GM23248 (cell line): ENCODE data around the gene MOV10L1. TPM values are rescaled to one million over a fixed set of nuclear protein-coding genes. Genes with fewer than 3 reads are reported as not detected.

Source experiments
- DNase-seq: peaks from one replicate; pipeline ENCODE4 v3.0.0-alpha.2; 2015
- H2AFZ ChIP-seq: fragments of 200-600 bp; sonication (generic); 2 replicates; pipeline ENCODE4 v1.6.1; 2016; ENCODE audit warnings: antibody characterized with exemption
- H3F3A ChIP-seq: fragments of 200-600 bp; sonication (generic); 2 replicates; pipeline ENCODE4 v1.6.1; 2016; ENCODE audit warnings: mild to moderate bottlenecking, antibody characterized with exemption, mixed run types; ENCODE audit not compliant: insufficient read depth
- H3K27ac ChIP-seq: fragments of 200-600 bp; sonication (generic); 2 replicates; pipeline ENCODE4 v1.5.1; 2016; ENCODE audit warnings: mild to moderate bottlenecking
- H3K27me3 ChIP-seq: fragments of 200-600 bp; sonication (generic); replicated peaks from 2 replicates; pipeline ENCODE4 v1.6.1; 2016; ENCODE audit warnings: mild to moderate bottlenecking; ENCODE audit not compliant: insufficient read depth
- H3K36me3 ChIP-seq: fragments of 200-600 bp; sonication (generic); 2 replicates; pipeline ENCODE4 v1.6.1; 2016; ENCODE audit warnings: low read depth, mild to moderate bottlenecking
- H3K4me1 ChIP-seq: fragments of 200-600 bp; sonication (generic); 2 replicates; pipeline ENCODE4 v1.6.1; 2016; ENCODE audit warnings: mild to moderate bottlenecking; ENCODE audit not compliant: insufficient read depth
- H3K4me2 ChIP-seq: fragments of 200-600 bp; sonication (generic); one replicate; pipeline ENCODE4 v1.6.1; 2016; ENCODE audit warnings: mild to moderate bottlenecking; ENCODE audit not compliant: unreplicated experiment
- H3K4me3 ChIP-seq: fragments of 200-600 bp; sonication (generic); 2 replicates; pipeline ENCODE4 v1.5.1; 2016; ENCODE audit warnings: mild to moderate bottlenecking
- H3K79me2 ChIP-seq: fragments of 200-600 bp; sonication (generic); 2 replicates; pipeline ENCODE4 v1.6.1; 2016; ENCODE audit warnings: mild to moderate bottlenecking; ENCODE audit not compliant: insufficient read depth
- H3K9ac ChIP-seq: fragments of 200-600 bp; sonication (generic); 2 replicates; pipeline ENCODE4 v1.6.1; 2016; ENCODE audit warnings: mild to moderate bottlenecking
- H3K9me2 ChIP-seq: fragments of 200-600 bp; sonication (generic); 2 replicates; pipeline ENCODE4 v1.6.1; 2016; ENCODE audit warnings: mixed run types, mild to moderate bottlenecking, moderate library complexity; ENCODE audit not compliant: insufficient read depth
- H3K9me3 ChIP-seq: fragments of 200-600 bp; sonication (generic); one replicate; pipeline ENCODE4 v1.6.1; 2017; ENCODE audit warnings: low read depth
- H4K20me1 ChIP-seq: fragments of 200-600 bp; sonication (generic); 2 replicates; pipeline ENCODE4 v1.6.0; 2016; ENCODE audit not compliant: insufficient read depth
- EZH2 ChIP-seq: fragments of 200-600 bp; sonication (generic); IDR thresholded peaks from 2 replicates; pipeline ENCODE4 v1.6.1; 2018; ENCODE audit warnings: antibody characterized with exemption, mild to moderate bottlenecking; ENCODE audit not compliant: insufficient read depth, poor library complexity, severe bottlenecking
- EZH2phosphoT487 ChIP-seq: fragments of 200-600 bp; sonication (generic); IDR thresholded peaks from 2 replicates; pipeline ENCODE4 v1.6.1; 2018; ENCODE audit warnings: antibody characterized with exemption, moderate library complexity, mild to moderate bottlenecking, low read depth; ENCODE audit not compliant: insufficient read depth
- WGBS, 2 experiments: methylation state at CpG; one replicate each; pipeline ENCODE4 v1.1.6; 2015 to 2017; ENCODE audit warnings: low lambda C conversion rate in 2 of 2, low coverage in 1 of 2; ENCODE audit errors: missing lambda C conversion rate in 2 of 2; 5-methylcytosine and 5-hydroxymethylcytosine counted together
- in situ Hi-C: fragments of 300-500 bp; cut with MboI; formaldehyde crosslinking; loops from 2 replicates; pipeline ENCODE4 v1.15.0; 2020
- polyA plus RNA-seq: library from polyadenylated mRNA; unstranded; fragments of >200 nt; fragmentation: Nextera tagmentation; extraction: Ambion mirVana; gene quantifications from 2 replicates; pipeline ENCODE4 v1.2.1, GENCODE V29; 2016
- total RNA-seq: library from RNA; depleted of rRNA; stranded (reverse); fragments of >200 nt; shearing (Covaris generic); gene quantifications from 2 replicates; pipeline ENCODE4 v1.2.3, GENCODE V29; 2014

MOV10L1 gene
- total and polyA plus RNA-seq, 2 experiments from 2014 or later = not detected

DNA sequence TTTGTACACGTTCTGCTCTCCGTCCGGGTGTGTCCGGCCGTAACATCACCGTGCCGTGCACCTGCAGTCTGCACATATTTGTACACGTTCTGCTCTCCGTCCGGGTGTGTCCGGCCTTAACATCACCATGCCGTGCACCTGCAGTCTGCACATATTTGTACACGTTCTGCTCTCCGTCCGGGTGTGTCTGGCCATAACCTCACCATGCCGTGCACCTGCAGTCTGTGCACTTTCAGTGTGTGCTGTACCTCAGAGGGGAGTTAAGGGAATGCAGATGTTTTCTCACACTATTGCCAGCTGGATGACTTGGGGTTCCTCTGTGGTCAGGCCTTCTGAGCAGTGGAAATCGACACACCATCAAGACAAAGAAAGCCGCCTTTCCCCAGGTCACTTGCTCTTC is 35.9 kb upstream of the MOV10L1 start:
- Histone ChIP-seq H3K27ac (no peak overlapping the region), H3K4me2 (no peak overlapping the region), H3K36me3 (no peaks in the 10 kb centered on the region), H3K4me3 (no peak overlapping the region), H3K27me3 (peaks cover 11% of the 10 kb centered on the region), H2AFZ (no peak overlapping the region), H3K4me1 (no peaks in the 10 kb centered on the region), H3K9ac (no peak overlapping the region), H3K9me3 (no peaks in the 10 kb centered on the region), H3K9me2 (no peaks in the 10 kb centered on the region), H4K20me1 (no peaks in the 10 kb centered on the region), H3K79me2 (no peaks in the 10 kb centered on the region), H3F3A (no peaks in the 10 kb centered on the region)
- no peak for TF ChIP-seq EZH2
- TF ChIP-seq EZH2phosphoT487 = no peak
- in situ Hi-C loops = no loop called here
- DNase-seq = no peak
- 76 to 78% methylated on average over 18 of the region's 18 CpGs for WGBS, 2 experiments

DNA sequence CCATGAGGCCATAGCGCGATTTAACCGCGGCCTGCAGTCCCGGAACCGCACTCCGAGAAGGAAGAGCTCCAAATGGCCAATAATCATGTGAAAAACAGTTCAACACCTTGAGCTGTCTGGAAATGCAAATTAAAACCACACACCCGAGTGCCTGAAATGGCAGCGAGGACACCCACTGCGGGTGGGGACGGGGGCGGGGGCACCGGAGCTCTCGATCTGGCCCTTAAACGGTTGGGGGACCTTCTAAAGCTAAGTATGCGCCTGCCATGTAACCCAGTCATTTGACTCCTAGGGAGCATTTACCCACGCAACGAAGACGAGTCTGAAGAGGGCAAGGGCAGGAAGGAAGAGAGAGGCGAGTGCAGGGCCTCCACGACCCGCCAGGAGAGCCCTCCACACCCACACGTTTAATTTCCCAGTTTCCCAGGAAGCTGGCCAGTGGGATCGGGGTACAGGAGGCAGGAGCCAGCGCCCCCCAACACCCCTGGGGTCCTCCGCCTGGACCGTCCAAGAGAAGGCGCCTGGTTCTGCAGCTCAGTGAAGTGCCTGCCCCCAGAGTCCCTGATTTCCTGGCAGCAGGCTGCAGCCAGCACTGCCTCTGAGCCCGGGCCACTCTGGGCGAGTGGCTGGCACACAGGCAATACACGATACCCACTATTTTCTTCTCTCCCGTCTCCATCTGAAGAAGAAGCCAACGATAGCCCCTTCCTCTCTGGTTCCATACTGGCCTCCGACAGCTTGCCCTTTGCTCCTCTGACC is 33.4 kb upstream of the MOV10L1 start:
- Histone ChIP-seq H3K4me3 (no peak overlapping the region), H3K4me2 (no peak overlapping the region), H3F3A (no peaks in the 10 kb centered on the region), H3K9ac (no peak overlapping the region), H3K27me3 (peaks cover 29% of the 10 kb centered on the region), H3K27ac (no peak overlapping the region), H3K4me1 (no peaks in the 10 kb centered on the region), H2AFZ (no peak overlapping the region), H3K79me2 (no peaks in the 10 kb centered on the region), H4K20me1 (no peaks in the 10 kb centered on the region), H3K9me3 (no peaks in the 10 kb centered on the region), H3K36me3 (no peaks in the 10 kb centered on the region), H3K9me2 (no peaks in the 10 kb centered on the region)
- in situ Hi-C loops = no loop called here
- TF ChIP-seq EZH2 (no peak), EZH2phosphoT487 (no peak)
- WGBS, 2 experiments = 62 to 65% methylated on average over 31 to 33 of the region's 34 CpGs
- no peak for DNase-seq

- H3K79me2 ChIP-seq = no peaks in the 10 kb centered on the region
- no peak overlapping the region for H2AFZ ChIP-seq
- in situ Hi-C loops = no loop called here
- no peaks in the 10 kb centered on the region for H3F3A ChIP-seq
- H3K36me3 ChIP-seq = no peaks in the 10 kb centered on the region
- H3K4me1 ChIP-seq = no peaks in the 10 kb centered on the region
- TF ChIP-seq EZH2 = no peak
- TF ChIP-seq EZH2phosphoT487 = no peak
- H3K9me2 ChIP-seq = no peaks in the 10 kb centered on the region
- H3K27ac ChIP-seq = no peak overlapping the region
- no peaks in the 10 kb centered on the region for H3K9me3 ChIP-seq
- no peak overlapping the region for H3K4me3 ChIP-seq
- no peak for DNase-seq
- peaks cover 29% of the 10 kb centered on the region for H3K27me3 ChIP-seq
- H4K20me1 ChIP-seq = no peaks in the 10 kb centered on the region
- H3K9ac ChIP-seq = no peak overlapping the region
- WGBS, 2 experiments = 39 to 56% methylated on average over 8 to 14 of the region's 14 CpGs
- no peak overlapping the region for H3K4me2 ChIP-seq
Measured at GRCh38 chr22:50057278-50058060, 32.3 kb upstream of the MOV10L1 start.

DNA sequence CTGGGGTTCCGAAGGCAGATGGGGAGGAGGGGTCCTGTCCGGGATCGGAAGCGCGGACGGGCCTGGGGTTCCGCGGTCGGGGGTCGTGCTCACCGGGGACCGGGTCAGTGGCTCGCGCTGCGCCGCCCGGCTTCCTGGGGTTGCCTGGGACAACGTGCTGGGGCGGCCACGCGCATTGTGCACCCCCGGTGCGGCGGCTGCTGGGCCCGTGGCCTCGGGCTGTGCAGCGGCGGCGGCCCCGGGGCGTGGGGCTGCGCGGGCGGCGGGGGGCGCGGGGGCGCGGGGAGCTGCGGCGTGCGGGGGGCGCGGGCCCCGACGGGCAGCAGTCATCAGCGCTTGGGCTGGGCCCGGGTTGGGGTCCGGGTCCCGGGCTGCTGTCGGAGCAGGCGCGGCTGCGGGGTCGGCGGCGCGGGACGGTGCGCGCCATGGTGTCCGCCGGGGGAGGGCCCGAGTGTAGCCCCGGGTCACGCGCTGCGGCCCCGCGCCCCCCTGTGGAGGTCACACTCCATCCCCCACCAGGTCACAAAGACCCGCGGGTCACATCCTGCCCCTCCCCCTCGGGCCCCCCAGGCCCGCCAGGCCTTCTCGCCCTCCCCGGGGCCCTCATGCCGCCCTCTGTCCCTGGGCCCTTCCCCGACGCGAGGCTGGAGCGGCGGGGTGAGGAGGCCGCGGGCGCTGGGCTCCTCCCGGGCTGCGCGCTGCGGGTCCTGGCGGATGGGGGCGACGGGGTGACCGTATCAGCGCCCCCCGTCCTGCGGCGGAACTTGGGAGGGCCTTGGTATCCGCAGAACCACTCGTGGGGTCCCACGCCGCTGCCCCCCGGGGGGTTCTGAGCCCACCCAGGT is 31.5 kb upstream of the MOV10L1 start, which contains the start of gene TTLL8:
Gene TTLL8, minus strand, starts transcription at position 238 of the 845 bp plus-strand sequence.
- H3F3A ChIP-seq = no peaks in the 10 kb centered on the region

More for the DNA sequence above, 31.5 kb upstream of the MOV10L1 start, which contains the start of gene TTLL8:
- 0 out of 2 replicates have a peak within 1 kb of the TSS, but pooled peaks have one; percentile 31 for H3K4me3 ChIP-seq
- H4K20me1 ChIP-seq = no peaks in the 10 kb centered on the region
- no peak within 1 kb of the TSS; the same call in 1 of the 2 replicates for H2AFZ ChIP-seq
- no peaks in the 10 kb centered on the region for H3K4me1 ChIP-seq
- peaks cover 29% of the 10 kb centered on the region for H3K27me3 ChIP-seq
- H3K27ac ChIP-seq = no peak within 1 kb of the TSS
- in situ Hi-C loops = no loop called here
- no peaks in the 10 kb centered on the region for H3K9me3 ChIP-seq
- TF ChIP-seq EZH2 = no peak
- TF ChIP-seq EZH2phosphoT487 = no peak
- WGBS, 2 experiments = 8% methylated on average over 2 to 56 of the region's 102 CpGs
- no peaks in the 10 kb centered on the region for H3K36me3 ChIP-seq
- DNase-seq = no peak
- no peaks in the 10 kb centered on the region for H3K9me2 ChIP-seq
- H3K79me2 ChIP-seq = no peaks in the 10 kb centered on the region
- H3K4me2 ChIP-seq = peak within 1 kb of the TSS; percentile 68
- H3K9ac ChIP-seq = no peak within 1 kb of the TSS
